Tibial nerve (tissue), 4 donors: ENCODE measurements around the gene EIF2S1. TPM values are rescaled to one million over a fixed set of nuclear protein-coding genes. Genes with fewer than 3 reads are reported as not detected.
A peak's percentile ranks its signal among the peaks of the same experiment; 100 is the strongest.

Source experiments
- DNase-seq, 2 donors: peaks; one replicate each; pipeline ENCODE4 v3.0.0-alpha.2; 2019; ENCODE audit warnings: low spot score in 2 of 2
- H3K27ac ChIP-seq, 4 donors: fragments of 200-600 bp; sonication (generic) in 3 of 4; one replicate each; pipeline ENCODE4 v1.5.1; 2017 to 2019; ENCODE audit warnings: mild to moderate bottlenecking in 1 of 4
- H3K27me3 ChIP-seq, 2 donors: fragments of 200-600 bp; sonication (generic) in 1 of 2; one replicate each; pipeline versions ENCODE4 v1.5.1 to v1.6.0; 2017 to 2019
- H3K36me3 ChIP-seq, 3 donors: fragments of 200-600 bp; sonication (generic); one replicate each; pipeline ENCODE4 v1.5.1; 2018 to 2019
- H3K4me1 ChIP-seq, 4 donors: fragments of 200-600 bp; sonication (generic) in 3 of 4; one replicate each; pipeline ENCODE4 v1.5.1; 2017 to 2019
- H3K4me3 ChIP-seq, 4 donors: fragments of 200-600 bp; sonication (generic) in 3 of 4; one replicate each; pipeline ENCODE4 v1.5.1; 2017 to 2019; ENCODE audit warnings: mild to moderate bottlenecking in 1 of 4, moderate library complexity in 1 of 4
- H3K9me3 ChIP-seq, 4 donors: fragments of 200-600 bp; sonication (generic) in 3 of 4; one replicate each; pipeline ENCODE4 v1.5.1; 2017 to 2019
- CTCF ChIP-seq, 5 experiments: fragments of 200-600 bp in 3 of 5; fragments of 450-650 bp in 2 of 5; sonication (generic) in 3 of 5; IDR thresholded peaks; one replicate each; pipeline ENCODE4 v1.5.1; 2016 to 2019; ENCODE audit warnings: antibody characterized with exemption in 5 of 5, mild to moderate bottlenecking in 3 of 5, moderate library complexity in 2 of 5
- EP300 ChIP-seq, 2 donors: sonication (generic); formaldehyde crosslinking; IDR thresholded peaks; one replicate each; pipeline ENCODE4 v1.6.1; 2017; ENCODE audit warnings: antibody characterized with exemption in 2 of 2, mild to moderate bottlenecking in 1 of 2
- POLR2A ChIP-seq, 2 donors: fragments of 450-650 bp; IDR thresholded peaks; one replicate each; pipeline ENCODE4 v1.6.1; 2017; ENCODE audit warnings: antibody characterized with exemption in 2 of 2, mild to moderate bottlenecking in 2 of 2, moderate library complexity in 2 of 2
- WGBS, 2 donors: methylation state at CpG; one replicate each; pipeline ENCODE4 v1.1.5; 2018; 5-methylcytosine and 5-hydroxymethylcytosine counted together
- total RNA-seq, 4 donors: library from RNA; depleted of rRNA; stranded (reverse); fragments of >200 nt; gene quantifications; one replicate each; pipeline ENCODE4 v1.1.0, GENCODE V29; 2016

EIF2S1 gene
- total RNA-seq, 4 donors from 2014 or later = 34.8 to 71.9 (median 61.3) TPM

GRCh38 chr14:67358924-67359774 lies 979 bp upstream of the EIF2S1 start:
- TF ChIP-seq POLR2A (IDR thresholded peaks at IDR 0.05) = no peak
- no peak for TF ChIP-seq CTCF (IDR thresholded peaks at IDR 0.05)
- no peak for TF ChIP-seq EP300 (IDR thresholded peaks at IDR 0.05)
- H3K4me1 ChIP-seq = peaks cover 3 to 63% (median 33%) of the 10 kb centered on the region in 4 donors
- DNase-seq = no peak
- peak overlapping the region; percentile 63 to 92 (median 77) for H3K4me3 ChIP-seq
- no peaks in the 10 kb centered on the region for H3K9me3 ChIP-seq
- H3K27ac ChIP-seq = peak overlapping the region; percentile 18 to 98 (median 86)
- H3K36me3 ChIP-seq = no peaks in the 10 kb centered on the region
- 2% methylated on average over 31 to 38 of the region's 38 CpGs for WGBS, 2 donors
- H3K27me3 ChIP-seq = no peaks in the 10 kb centered on the region

GRCh38 chr14:67360470-67361206 lies 510 bp downstream of the EIF2S1 start:
- H3K4me3 ChIP-seq = peak overlapping the region; percentile 73 to 92 (median 82)
- H3K27ac ChIP-seq = peak overlapping the region; percentile 80 to 98 (median 90)
- TF ChIP-seq CTCF (IDR thresholded peaks at IDR 0.05) (no peak), POLR2A (IDR thresholded peaks at IDR 0.05) (no peak), EP300 (IDR thresholded peaks at IDR 0.05) (no peak)
- peaks cover 3 to 73% (median 33%) of the 10 kb centered on the region in 4 donors for H3K4me1 ChIP-seq
- no peak for DNase-seq
- no peaks in the 10 kb centered on the region for H3K9me3 ChIP-seq
- no peaks in the 10 kb centered on the region for H3K27me3 ChIP-seq
- WGBS, 2 donors = 2 to 3% methylated on average over 26 to 34 of the region's 34 CpGs
- peaks cover 0 to 11% (median 0%) of the 10 kb centered on the region in 3 donors for H3K36me3 ChIP-seq

- Histone ChIP-seq H3K4me1 (peaks cover 0 to 62% (median 16%) of the 10 kb centered on the region in 4 donors), H3K27ac (no peak overlapping the region), H3K27me3 (no peaks in the 10 kb centered on the region), H3K9me3 (no peaks in the 10 kb centered on the region), H3K36me3 (peaks cover 0 to 58% (median 0%) of the 10 kb centered on the region in 3 donors), H3K4me3 (no peak overlapping the region)
- DNase-seq = no peak
- TF ChIP-seq EP300 (IDR thresholded peaks at IDR 0.05) (no peak), POLR2A (IDR thresholded peaks at IDR 0.05) (no peak), CTCF (IDR thresholded peaks at IDR 0.05) (no peak)
- 88 to 92% methylated on average over 4 of the region's 4 CpGs for WGBS, 2 donors
Observed at GRCh38 chr14:67365476-67365875, 5.3 kb downstream of the EIF2S1 start.

- Histone ChIP-seq H3K27ac (no peak overlapping the region), H3K4me3 (no peak overlapping the region), H3K36me3 (peaks cover 0 to 94% (median 0%) of the 10 kb centered on the region in 3 donors), H3K4me1 (peaks cover 0 to 21% (median 0%) of the 10 kb centered on the region in 4 donors), H3K9me3 (no peaks in the 10 kb centered on the region), H3K27me3 (no peaks in the 10 kb centered on the region)
- no peak for DNase-seq
- no peak for TF ChIP-seq EP300 (IDR thresholded peaks at IDR 0.05)
- TF ChIP-seq CTCF (IDR thresholded peaks at IDR 0.05) = no peak
- TF ChIP-seq POLR2A (IDR thresholded peaks at IDR 0.05) = no peak
- WGBS, 2 donors = 95 to 96% methylated on average over 5 of the region's 5 CpGs
Observed at GRCh38 chr14:67370830-67371229, 10.7 kb downstream of the EIF2S1 start.
